NCI-H226 (cell line): ENCODE measurements around the gene ZSWIM8.

Source experiments
- DNase-seq: peaks from one replicate; pipeline ENCODE4 v3.0.0-alpha.2; 2015

The ZSWIM8 gene

DNA sequence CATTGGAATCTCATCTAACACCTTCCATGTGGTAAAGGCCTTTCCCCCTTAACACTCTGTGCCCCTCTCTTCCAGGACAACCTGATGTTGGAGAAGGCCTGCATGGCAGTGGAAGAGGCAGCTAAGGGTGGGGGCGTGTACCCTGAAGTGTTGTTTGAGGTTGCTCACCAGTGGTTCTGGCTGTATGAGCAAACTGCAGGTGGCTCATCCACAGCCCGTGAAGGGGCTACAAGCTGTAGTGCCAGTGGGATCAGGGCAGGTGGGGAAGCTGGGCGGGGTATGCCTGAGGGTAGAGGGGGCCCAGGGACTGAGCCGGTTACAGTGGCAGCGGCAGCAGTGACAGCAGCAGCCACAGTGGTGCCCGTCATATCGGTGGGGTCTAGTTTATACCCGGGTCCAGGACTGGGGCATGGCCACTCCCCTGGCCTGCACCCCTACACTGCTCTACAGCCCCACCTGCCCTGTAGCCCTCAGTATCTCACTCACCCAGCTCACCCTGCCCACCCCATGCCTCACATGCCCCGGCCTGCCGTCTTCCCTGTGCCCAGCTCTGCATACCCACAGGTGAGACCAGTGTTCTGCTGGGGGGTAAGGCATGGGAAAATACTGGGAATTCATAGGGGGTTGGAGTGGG, 13.6 kb downstream of the ZSWIM8 start:
- DNase-seq, result no peak

DNA sequence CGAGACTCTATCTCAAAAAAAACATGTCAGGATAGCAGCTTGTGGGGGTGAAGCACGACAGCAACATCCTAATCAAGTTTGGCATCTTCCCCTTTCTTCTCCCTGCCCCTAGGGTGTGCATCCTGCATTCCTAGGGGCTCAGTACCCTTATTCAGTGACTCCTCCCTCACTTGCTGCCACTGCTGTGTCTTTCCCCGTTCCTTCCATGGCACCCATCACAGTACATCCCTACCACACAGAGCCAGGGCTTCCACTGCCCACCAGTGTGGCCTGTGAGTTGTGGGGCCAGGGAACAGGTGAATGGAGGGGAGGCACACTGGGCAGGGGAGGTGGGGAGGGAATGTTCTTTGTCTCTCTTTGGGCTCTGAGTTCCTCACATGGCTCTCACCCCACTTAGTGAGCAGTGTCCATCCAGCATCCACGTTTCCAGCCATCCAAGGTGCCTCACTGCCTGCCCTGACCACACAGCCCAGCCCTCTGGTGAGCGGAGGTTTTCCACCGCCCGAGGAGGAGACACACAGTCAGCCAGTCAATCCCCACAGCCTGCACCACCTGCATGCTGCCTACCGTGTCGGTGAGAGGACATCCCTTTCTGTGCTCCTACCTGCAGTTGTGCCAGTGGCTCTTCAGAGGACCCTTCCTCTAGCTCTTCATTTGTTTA, 14.6 kb downstream of the ZSWIM8 start:
- no peak for DNase-seq

DNA sequence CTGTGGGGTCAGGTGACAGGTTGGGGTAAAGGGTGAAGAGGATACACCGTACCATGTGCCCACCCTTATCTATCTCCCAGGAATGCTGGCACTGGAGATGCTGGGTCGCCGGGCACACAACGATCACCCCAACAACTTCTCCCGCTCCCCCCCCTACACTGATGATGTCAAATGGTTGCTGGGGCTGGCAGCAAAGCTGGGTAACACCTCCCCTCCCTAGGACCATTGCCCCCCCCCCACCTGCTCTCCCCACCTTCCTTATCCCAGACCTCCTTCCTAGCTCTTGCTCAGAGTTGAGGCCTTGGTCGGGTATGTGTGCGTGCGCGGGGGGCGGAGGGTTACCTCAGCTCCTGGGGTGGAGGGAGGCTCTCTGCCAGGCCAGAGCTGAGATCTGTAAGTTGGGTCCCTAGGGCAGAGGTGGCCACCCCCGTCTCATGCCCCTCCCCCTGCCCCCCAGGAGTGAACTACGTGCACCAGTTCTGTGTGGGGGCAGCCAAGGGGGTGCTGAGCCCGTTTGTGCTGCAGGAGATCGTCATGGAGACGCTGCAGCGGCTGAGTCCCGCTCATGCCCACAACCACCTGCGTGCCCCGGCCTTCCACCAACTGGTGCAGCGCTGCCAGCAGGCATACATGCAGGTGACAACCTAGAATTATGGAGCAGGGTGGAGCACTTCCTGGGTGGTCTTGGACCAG, 15.3 kb downstream of the ZSWIM8 start:
- no peak for DNase-seq

DNA sequence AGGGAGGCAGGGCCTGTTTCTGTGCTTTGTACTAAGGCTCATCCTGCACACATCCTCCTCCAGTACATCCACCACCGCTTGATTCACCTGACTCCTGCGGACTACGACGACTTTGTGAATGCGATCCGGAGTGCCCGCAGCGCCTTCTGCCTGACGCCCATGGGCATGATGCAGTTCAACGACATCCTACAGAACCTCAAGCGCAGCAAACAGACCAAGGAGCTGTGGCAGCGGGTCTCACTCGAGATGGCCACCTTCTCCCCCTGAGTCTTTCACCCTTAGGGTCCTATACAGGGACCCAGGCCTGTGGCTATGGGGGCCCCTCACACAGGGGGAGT, 15.8 kb downstream of the ZSWIM8 start:
- no peak for DNase-seq

GRCh38 chr10:73802276-73802991, 17.0 kb downstream of the ZSWIM8 start:
- DNase-seq, result no peak

GRCh38 chr10:73803680-73804286, 18.4 kb downstream of the ZSWIM8 start:
- no peak for DNase-seq

DNA sequence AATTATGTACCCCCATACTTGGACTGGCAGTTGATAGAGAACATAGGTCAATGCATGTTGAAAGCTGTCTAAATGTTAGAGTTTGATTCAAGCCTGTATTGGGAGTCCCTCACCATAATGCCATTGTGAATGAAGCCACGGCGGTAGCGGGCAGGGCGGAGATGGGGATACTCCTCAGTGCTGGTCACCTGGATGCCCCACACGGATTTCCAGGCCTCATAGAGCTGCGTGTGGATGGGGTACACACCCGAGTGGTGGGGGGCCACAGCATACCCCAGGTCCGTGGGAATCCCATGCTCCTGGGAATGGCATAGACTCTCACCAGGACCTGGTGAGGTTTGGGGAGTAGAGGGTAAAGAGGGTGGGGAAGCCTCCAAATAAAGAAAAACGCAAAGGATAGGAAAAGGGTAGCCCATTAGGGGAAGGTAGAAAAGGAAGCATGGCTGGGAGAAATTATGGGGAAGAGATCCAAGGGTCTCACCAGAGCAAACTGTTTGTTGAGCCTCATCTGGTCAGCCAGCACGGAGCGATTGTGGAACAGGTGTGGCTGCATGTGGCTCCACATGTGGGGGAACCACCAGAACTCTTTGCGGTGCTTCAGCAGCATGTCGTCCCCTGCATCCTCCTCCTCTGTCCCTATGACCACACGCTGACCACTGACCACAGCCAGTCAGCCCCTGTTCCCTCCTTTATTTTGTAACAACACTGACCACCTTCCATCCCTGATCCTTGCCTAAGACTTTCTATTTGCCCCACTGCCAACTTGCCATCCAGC, 21.0 kb downstream of the ZSWIM8 start:
- no peak for DNase-seq

- DNase-seq, result no peak
Observed at GRCh38 chr10:73807471-73807870, 22.1 kb downstream of the ZSWIM8 start.

DNA sequence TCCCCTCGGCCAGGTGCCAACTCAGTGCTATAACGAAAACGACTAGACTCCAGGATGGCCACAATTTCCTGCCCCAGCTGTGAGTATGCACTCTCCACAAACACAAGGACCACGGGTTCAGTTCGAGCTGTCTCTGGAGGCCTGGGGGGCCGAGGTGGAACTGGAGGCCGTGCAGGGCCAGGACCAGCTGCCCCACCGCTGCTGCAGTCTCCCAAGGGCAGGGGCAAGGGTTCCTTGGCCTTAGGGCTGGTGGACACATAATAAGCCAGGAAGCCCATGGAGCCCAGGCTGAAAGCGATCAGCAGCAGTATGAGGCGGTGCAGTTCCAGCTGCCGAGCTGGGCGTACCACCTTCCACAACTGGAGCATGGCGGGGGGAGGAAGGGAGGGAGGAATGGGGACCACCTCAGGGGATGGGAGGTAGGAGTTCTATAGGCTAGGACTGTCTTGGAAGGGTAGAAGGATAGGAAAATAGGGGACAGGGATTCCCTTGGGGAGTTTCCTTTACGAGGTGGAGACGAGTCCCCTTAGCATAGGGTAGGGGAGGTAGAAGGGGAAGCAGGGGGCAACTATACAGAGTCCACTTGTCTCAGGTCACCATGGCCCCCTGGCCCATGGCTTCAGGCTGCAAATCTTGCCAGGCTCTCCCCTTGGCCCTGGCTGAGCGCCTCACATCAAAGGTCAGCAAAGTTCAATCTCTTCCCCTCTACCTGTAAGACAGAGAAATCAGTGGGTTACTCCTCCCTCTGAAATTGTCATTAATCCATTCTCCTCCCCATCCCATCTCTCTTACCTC, 22.8 kb downstream of the ZSWIM8 start:
- DNase-seq, result no peak

DNA sequence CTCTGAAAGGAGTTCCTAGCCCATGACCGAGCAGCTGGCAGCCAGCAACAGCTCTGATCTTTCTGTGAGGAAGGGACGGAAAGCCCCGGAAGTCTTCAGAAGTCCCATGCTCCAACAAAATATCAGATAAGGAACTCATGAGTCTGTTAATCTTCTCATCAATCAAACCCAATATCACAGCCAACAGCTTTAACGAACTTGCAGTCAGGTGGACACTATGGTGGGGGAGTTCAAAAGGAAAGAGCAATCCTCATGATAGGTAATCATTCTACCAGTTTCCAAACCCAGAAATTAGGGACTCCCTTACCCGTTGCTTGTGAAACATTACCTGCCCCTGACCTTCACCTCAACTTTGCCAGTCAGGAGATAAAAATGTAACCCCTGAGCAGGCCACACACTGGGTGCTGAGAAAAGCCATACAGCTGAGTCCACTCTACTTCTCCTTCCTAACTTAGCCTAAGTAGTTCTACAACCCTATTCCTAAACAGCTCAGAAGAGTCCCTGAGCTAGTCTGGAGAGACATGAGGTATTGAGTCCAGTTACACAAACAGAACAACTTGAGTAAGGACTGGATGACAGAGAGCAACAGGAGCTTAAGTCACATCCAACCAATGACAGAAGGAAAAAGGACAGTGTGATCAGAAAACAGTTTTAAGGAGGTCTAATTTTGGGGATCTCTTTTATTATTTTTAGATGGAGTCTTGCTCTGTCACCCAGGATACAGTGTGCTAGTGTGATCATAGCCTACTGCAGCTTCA, 23.8 kb downstream of the ZSWIM8 start:
- DNase-seq, result no peak

GRCh38 chr10:73810358-73810734, 24.9 kb downstream of the ZSWIM8 start:
- no peak for DNase-seq

DNA sequence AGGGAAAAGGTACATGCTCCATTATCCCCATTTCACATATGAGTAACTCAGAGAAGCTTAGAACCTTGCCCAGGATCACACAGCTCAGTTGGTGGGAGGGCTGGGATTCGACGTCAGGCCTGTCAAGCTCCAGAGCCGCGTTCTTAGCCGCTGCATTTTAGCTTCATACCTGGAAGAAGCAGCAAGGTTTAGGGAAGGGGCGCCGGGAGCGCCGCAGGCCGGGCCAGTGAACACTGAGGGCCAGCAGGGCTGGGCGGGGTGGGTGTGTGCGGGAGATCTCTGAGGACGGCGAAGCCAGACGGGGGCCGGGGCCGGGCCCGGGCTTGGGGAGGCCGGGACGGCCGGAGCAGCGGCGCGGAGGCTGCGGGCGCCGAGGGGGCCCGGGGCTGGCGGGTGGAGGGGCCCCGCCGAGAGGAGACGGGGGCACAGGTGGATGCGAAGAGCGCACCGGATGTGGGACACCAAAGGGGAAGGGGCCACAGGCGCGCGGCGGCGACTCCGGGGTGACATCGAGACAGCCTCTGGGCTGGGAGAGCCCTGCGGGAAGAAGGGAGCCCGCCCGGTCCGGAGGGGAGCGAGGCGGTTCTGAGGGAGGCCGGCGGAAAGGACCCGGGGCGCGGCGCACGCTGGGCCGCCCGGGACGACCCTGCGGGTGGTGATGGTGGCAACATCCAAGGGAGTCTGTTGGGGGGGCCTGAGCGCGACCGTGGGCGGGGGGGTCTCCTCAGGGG, 25.5 kb downstream of the ZSWIM8 start:
- DNase-seq, result no peak

DNA sequence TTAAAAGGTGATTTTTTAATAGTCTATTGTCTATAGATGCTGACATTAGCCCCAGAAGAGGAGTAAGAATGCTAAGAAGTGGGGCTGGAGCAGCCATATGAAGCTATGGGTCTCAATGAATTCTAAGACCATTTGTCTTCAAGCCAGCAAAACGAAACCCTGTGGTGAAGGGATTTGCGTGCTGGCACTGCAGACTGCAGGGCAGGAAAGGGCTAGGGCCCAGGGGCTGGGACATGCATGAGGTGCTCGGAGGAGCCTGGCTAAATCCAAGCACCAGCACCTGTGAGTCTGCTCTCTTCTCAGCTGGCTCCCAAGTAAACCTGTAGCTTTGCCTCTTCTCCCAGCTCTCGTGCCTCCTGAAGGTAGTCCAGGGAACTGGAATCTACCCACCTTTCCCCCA, 27.3 kb downstream of the ZSWIM8 start:
- DNase-seq, result no peak

DNA sequence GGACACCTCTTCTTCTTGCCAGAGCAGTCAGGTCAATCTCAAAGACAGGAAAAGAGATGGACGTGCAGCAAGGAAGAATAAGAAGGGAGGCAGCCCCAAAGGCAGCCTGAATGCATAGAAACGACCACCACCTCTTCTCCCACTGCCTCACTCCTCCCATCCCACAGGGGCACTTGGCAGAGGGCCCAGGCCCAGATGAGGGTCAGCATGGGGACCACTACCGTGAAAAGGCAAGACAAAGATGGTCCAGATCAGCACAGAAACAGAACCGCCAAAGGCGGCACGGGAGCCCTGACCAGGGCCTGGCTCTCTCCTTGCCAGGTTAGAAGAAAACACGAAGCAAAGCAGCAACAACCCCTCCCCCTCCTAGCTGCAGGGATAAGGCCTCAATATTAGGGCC, 27.9 kb downstream of the ZSWIM8 start:
- no peak for DNase-seq

DNA sequence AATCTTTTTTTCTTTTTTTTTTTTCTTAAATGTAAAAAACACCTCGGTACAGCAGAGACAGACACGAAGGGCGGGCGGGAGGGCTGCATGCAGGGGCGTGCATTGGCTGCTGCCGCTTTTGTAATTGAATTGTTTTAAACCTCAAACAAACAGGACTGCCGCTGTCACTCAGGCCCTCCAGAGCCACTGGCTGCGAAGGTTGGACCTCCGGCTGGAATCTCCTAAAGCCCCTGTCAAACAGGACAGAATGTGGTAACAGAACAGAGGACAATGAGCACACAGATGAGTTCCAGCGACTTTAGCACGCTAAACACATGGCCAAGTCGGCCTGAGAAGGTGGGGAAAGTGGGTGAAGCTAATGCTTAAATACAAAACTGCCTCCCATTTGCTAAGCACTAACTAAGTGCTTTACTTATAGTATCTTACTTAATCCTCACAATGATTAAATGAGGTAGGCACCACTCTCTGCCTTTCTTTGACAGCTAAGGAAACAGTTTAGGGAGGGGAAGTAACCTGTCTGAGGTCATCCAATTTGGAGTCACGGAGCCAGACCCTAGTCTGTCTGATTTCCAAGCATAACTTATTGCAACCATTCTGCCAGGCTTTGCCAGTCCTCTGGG, 29.0 kb downstream of the ZSWIM8 start:
- DNase-seq, result no peak

DNA sequence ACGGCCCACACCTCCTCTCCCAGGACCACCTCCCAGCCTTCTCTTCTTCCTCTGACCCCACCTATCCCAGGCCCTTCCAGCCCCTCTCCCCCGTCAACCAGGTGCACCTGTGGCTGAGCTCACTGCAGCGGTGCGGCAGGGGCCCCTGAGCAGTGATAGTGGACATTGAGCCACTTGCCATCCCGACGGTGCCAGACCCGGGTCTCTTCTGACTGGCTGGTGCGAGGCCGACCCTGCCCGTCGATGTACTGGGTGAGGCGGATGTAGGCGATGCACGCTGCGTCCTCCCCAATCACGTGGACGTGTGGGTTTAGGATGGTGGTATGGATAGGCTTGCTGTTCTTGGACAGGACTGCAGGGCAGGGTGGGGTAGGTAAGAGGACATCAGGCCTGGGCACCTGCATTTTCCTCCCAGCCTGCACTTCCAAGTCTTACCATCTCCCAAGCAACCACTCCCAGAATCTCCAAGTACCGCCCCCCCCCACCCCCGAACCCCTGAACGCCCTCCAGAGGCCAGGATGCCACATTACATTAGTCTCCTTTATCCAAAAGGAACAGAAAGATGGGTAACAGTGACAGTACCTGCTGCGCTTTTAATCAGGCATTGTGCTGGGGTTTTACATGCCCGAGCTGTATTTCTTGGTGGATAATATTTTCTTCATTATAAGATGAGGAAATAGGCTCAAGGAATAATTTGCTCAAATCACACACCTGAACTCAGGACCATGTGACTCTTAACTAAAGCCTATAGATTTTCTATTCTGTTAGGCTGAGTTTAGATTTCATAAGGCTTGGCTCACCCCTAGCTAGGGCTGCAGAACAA, 29.7 kb downstream of the ZSWIM8 start:
- no peak for DNase-seq

DNA sequence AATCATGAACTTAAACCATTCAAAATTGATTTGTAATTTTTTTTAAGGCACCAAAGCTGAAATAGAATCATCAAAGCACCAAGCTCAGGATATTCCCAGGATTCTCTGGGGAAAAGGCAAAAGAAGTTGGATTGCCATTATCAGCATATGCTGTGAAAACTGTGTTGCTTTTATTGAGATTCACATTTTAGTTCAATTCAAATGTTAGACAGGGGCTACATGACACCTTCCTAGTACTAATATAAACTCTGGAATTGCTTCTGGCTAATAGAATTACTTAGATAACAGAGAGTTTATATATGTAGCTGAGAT, 30.3 kb downstream of the ZSWIM8 start:
- no peak for DNase-seq

- DNase-seq, result peak; percentile 88
Observed at GRCh38 chr10:73816917-73817729, 31.7 kb downstream of the ZSWIM8 start.
